ENCODE results near the gene KRTAP9-7. TPM values are rescaled to one million over a fixed set of nuclear protein-coding genes. Genes with fewer than 3 reads are reported as not detected.

The KRTAP9-7 gene
- total and polyA plus RNA-seq, 10 of the 15 experiments (the other 5 are each of a cell fraction or from before 2014, with no cell fraction given) = not detected

DNA sequence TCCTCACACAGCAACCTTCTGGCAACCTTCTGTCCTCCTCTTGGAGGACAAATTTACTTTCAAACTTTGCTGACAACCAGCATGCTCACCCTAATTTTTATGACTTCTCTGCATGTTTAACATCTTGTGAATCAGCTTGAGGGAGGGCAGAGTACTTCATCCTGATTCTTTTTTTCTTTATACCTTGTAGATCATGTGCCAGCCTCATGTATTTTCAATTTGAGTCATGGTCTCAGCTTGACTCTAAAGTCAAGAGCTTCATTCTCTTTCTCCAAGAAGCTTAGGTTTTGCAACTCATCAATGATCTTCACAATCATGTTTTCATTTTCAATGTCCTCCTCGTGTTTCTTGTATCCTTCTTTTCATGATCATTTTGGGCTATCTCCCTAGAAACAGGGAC lies 3.6 kb upstream of the KRTAP9-7 start:
- no CpG with 5 or more reads among the region's 1 CpG for WGBS (ENCODE audit: insufficient coverage, insufficient replicate concordance, low lambda C conversion rate, missing lambda C conversion rate)
- no peak for DNase-seq (ENCODE audit: low read depth, low spot score)
- intact Hi-C loops (cut with micrococcal nuclease; ENCODE audit: unreplicated experiment) (no loop called here), in situ Hi-C loops (cut with MboI) (no loop called here)
- no peaks in the 10 kb centered on the region for H3K4me1 ChIP-seq (ENCODE audit: control insufficient read depth, insufficient read depth, low read length)
- no peak overlapping the region for H3K27ac ChIP-seq (ENCODE audit: control insufficient read depth, insufficient read depth)
- H3K9me3 ChIP-seq (replicated peaks; ENCODE audit: control insufficient read depth, insufficient read depth, low read length) = no peaks in the 10 kb centered on the region
- no peak overlapping the region for H3K4me3 ChIP-seq
- no TSS peak for BruUV-seq (replicated peaks)
- no peaks in the 10 kb centered on the region for H3K27me3 ChIP-seq (replicated peaks in 1 of 2; ENCODE audit: control insufficient read depth in 2 of 2, insufficient read depth in 2 of 2, low read length in 1 of 2)
- no peaks in the 10 kb centered on the region for H3K79me2 ChIP-seq (ENCODE audit: control insufficient read depth, insufficient read depth, low read length)
- SMC1A ChIA-PET (ENCODE audit: uncharacterized antibody, unreplicated experiment) = no interaction called here
- H3K36me3 ChIP-seq (ENCODE audit: control insufficient read depth in 2 of 2, insufficient read depth in 2 of 2, low read length in 1 of 2) = no peaks in the 10 kb centered on the region
- H3K4me2 ChIP-seq (ENCODE audit: control insufficient read depth, insufficient read depth) = no peak overlapping the region
- POLR2A ChIA-PET = no interaction called here
- H3K9ac ChIP-seq (ENCODE audit: control insufficient read depth, insufficient read depth, low read length) = no peak overlapping the region
- no peak for ATAC-seq
- no peaks in the 10 kb centered on the region for H4K20me1 ChIP-seq (ENCODE audit: control insufficient read depth, insufficient read depth)
- H2AFZ ChIP-seq (ENCODE audit: control insufficient read depth, low read depth, low read length) = no peak overlapping the region
- no peak for TF ChIP-seq CHD1 (IDR thresholded peaks at IDR 0.05; ENCODE audit: low read depth, low read length)
- TF ChIP-seq TAF1 (IDR thresholded peaks at IDR 0.05; ENCODE audit: borderline replicate concordance, low read depth, low read length) = no peak
- TF ChIP-seq KDM1A (IDR thresholded peaks at IDR 0.05; ENCODE audit: borderline replicate concordance) = no peak
- FAIRE-seq = no peak
- CTCF ChIA-PET = no interaction called here
- RAD21 ChIA-PET (ENCODE audit: unreplicated experiment) = no interaction called here

GRCh38 chr17:41278176-41278955 lies 2.9 kb downstream of the KRTAP9-7 start:
- Histone ChIP-seq H3K9ac (ENCODE audit: control insufficient read depth, insufficient read depth, low read length) (no peak overlapping the region), H3K4me2 (ENCODE audit: control insufficient read depth, insufficient read depth) (no peak overlapping the region), H4K20me1 (ENCODE audit: control insufficient read depth, insufficient read depth) (no peaks in the 10 kb centered on the region), H3K27me3 (replicated peaks in 1 of 2; ENCODE audit: control insufficient read depth in 2 of 2, insufficient read depth in 2 of 2, low read length in 1 of 2) (no peaks in the 10 kb centered on the region), H3K4me3 (no peak overlapping the region), H3K9me3 (replicated peaks; ENCODE audit: control insufficient read depth, insufficient read depth, low read length) (no peaks in the 10 kb centered on the region), H3K4me1 (ENCODE audit: control insufficient read depth, insufficient read depth, low read length) (no peaks in the 10 kb centered on the region), H3K27ac (ENCODE audit: control insufficient read depth, insufficient read depth) (no peak overlapping the region), H3K79me2 (ENCODE audit: control insufficient read depth, insufficient read depth, low read length) (no peaks in the 10 kb centered on the region), H2AFZ (ENCODE audit: control insufficient read depth, low read depth, low read length) (no peak overlapping the region), H3K36me3 (ENCODE audit: control insufficient read depth in 2 of 2, insufficient read depth in 2 of 2, low read length in 1 of 2) (no peaks in the 10 kb centered on the region)
- in situ Hi-C loops (cut with MboI) (no loop called here), intact Hi-C loops (cut with micrococcal nuclease; ENCODE audit: unreplicated experiment) (no loop called here)
- BruUV-seq (replicated peaks) = no TSS peak
- POLR2A ChIA-PET = no interaction called here
- no peak for ATAC-seq
- CTCF ChIA-PET = no interaction called here
- 0% methylated on average over 3 of the region's 3 CpGs for WGBS (ENCODE audit: insufficient coverage, insufficient replicate concordance, low lambda C conversion rate, missing lambda C conversion rate)
- no peak for FAIRE-seq
- no peak for DNase-seq (ENCODE audit: low read depth, low spot score)
- RAD21 ChIA-PET (ENCODE audit: unreplicated experiment) = no interaction called here
- TF ChIP-seq SREBF1 (IDR thresholded peaks at IDR 0.05; ENCODE audit: low read length) = no peak
- no peak for TF ChIP-seq ZNF622 (IDR thresholded peaks at IDR 0.05)
- no peak for TF ChIP-seq EGR1 (IDR thresholded peaks at IDR 0.05; ENCODE audit: borderline replicate concordance in 1 of 2, low read depth in 2 of 2, low read length in 2 of 2)
- TF ChIP-seq, protein P1, sequence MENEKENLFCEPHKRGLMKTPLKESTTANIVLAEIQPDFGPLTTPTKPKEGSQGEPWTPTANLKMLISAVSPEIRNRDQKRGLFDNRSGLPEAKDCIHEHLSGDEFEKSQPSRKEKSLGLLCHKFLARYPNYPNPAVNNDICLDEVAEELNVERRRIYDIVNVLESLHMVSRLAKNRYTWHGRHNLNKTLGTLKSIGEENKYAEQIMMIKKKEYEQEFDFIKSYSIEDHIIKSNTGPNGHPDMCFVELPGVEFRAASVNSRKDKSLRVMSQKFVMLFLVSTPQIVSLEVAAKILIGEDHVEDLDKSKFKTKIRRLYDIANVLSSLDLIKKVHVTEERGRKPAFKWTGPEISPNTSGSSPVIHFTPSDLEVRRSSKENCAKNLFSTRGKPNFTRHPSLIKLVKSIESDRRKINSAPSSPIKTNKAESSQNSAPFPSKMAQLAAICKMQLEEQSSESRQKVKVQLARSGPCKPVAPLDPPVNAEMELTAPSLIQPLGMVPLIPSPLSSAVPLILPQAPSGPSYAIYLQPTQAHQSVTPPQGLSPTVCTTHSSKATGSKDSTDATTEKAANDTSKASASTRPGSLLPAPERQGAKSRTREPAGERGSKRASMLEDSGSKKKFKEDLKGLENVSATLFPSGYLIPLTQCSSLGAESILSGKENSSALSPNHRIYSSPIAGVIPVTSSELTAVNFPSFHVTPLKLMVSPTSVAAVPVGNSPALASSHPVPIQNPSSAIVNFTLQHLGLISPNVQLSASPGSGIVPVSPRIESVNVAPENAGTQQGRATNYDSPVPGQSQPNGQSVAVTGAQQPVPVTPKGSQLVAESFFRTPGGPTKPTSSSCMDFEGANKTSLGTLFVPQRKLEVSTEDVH (IDR thresholded peaks at IDR 0.05; ENCODE audit: low read depth, partially characterized antibody) = no peak
- no peak for TF ChIP-seq NR2F1 (conservative IDR thresholded peaks at IDR 0.05)
- no peak for TF ChIP-seq NFYA (IDR thresholded peaks at IDR 0.05; ENCODE audit: borderline replicate concordance, low read depth, low read length)
- TF ChIP-seq, protein P2, sequence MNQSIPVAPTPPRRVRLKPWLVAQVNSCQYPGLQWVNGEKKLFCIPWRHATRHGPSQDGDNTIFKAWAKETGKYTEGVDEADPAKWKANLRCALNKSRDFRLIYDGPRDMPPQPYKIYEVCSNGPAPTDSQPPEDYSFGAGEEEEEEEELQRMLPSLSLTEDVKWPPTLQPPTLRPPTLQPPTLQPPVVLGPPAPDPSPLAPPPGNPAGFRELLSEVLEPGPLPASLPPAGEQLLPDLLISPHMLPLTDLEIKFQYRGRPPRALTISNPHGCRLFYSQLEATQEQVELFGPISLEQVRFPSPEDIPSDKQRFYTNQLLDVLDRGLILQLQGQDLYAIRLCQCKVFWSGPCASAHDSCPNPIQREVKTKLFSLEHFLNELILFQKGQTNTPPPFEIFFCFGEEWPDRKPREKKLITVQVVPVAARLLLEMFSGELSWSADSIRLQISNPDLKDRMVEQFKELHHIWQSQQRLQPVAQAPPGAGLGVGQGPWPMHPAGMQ (IDR thresholded peaks at IDR 0.05; ENCODE audit: borderline replicate concordance) = no peak
- TF ChIP-seq CREM (IDR thresholded peaks at IDR 0.05; ENCODE audit: low read depth) = no peak
- SMC1A ChIA-PET (ENCODE audit: uncharacterized antibody, unreplicated experiment) = no interaction called here

Measured in GM12878 (cell line).